Measurements from ENCODE around the gene GALNT16.
"Not testable (repeated sequence)": the region's sequence is repeated elsewhere in the genome, so short reads cannot be mapped to it uniquely, and the experiment has no call there.

Gene GALNT16

DNA sequence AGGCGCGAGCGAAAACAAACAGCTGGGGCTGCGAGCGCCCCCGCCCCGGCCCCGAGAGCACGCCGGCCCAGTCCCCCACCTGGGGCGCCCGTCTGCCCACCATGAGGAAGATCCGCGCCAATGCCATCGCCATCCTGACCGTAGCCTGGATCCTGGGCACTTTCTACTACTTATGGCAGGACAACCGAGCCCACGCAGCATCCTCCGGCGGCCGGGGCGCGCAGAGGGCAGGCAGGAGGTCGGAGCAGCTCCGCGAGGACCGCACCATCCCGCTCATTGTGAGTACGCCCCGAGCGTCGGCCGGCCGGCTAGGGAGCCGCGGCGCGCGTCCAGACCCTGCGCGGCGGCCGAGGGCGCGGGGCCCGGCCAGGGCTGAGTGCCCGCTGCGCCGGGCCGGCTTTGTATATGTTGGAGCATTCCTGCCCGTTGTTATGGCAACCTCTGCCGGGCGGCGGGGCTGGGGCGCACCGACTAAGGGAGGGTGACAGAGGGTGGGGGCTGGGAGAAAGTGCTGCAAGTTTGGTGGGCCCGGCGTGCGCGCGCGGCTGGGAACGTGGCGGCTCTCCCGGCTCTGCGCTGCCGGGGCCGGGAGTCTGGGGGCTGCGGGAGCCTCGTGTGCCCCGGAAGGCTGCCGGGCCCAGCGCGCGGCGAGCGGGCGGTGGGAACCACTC, 367 bp downstream of the GALNT16 start:
- no peak for DNase-seq (ENCODE audit: low read depth)

DNA sequence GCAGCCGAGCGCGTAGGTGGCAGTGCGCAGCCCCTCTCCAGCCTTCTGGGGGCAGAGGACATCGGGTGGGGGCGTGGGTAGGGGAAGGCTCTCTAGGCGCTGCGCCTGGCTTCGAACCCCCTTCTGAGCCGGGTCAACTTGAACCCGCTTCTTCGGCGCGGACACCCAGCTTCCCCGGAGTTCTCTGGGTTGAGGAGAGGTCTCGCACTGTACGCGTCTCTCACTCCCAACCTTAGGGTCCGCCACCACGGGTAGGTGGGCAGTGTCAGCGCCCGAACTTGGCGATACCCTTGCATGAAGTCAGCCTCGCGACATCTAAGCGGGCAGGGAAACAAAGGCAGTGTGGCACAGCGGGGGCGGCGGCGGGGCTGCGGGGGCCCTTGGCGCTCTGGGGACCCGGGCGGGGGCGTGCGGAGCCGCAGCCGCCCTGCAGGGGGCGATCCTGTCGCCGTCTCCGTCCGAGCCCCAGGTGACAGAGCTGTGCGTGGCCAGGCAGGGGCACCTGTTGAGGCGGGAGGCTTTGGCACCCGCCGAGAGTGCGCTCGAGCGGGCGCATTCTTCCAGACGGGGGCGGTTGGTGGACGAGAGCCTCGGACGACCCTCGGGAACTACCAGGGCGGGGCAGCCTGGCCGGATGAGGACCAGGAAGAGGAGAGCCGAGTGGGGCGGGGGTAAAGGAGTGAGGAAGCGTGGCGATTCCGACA, 1.1 kb downstream of the GALNT16 start:
- peak; percentile 7 for DNase-seq (ENCODE audit: low read depth)

DNA sequence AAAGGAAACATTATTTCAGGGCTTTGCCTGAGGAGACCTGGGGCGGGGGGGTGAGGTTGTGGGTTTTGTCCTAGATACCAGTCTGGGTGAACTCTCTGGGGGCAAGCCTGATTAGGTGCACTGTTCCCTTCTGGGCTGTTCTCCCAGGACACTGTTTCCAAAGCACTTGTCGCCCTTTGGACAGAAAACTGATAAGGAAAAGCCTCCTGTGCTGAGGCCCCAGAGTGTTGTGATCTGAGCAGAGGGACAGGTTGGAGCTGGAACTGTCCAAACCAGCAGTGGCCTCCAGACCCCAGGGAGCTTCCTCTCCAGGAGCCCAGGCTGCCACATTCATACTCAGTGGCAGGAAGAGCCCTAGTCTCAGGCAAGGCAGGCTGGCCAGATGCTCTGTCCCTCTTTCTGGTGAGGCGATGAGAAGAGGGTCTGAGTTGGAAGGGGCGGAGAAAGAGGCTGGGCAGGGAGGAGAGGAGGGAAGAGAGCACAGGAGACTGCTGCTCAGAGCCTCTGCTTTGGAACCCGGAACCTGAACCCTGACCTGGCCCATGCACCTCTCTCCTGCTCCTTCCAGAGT, 1.9 kb downstream of the GALNT16 start:
- DNase-seq (ENCODE audit: low read depth): no peak

DNA sequence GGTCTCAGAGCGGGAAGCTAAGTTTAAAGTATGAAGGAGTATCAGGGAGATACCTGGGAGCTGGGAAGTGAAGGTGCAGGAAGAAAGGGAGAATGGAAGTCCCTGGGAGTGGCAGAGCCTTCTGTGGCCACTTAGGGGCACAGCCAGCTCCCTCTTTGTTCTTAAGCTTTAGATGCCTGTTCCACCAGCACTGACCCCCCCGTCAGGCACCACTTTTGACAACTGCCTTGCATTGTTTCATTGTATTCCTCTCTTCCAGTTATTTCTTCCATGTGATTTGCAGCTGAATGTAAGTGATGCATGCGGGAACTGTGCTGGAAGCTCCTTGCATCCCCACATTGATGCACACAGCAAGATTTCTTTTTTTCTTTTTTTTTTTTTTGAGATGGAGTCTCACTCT, 2.6 kb downstream of the GALNT16 start:
- DNase-seq (ENCODE audit: low read depth): no peak

DNA sequence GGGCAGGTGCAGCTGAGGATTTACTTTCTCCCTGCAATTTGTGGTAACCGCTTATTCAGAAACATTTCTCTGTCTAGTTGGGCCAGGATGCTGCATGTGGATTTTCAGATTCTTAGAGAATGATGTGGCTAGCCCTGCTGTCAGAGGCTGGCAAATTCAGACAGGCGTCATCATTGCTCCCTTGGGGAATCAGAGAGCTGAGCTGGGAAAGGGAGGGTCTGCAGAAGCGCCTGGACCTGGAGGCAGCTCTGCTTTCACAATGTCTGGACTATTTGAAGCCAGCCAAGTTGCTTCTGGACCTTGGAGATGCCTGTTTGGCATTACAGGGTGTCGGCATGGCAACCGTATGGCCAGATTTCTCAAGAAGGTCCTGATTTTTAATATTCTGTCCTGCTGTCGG, 3.4 kb downstream of the GALNT16 start:
- no peak for DNase-seq (ENCODE audit: low read depth)

DNA sequence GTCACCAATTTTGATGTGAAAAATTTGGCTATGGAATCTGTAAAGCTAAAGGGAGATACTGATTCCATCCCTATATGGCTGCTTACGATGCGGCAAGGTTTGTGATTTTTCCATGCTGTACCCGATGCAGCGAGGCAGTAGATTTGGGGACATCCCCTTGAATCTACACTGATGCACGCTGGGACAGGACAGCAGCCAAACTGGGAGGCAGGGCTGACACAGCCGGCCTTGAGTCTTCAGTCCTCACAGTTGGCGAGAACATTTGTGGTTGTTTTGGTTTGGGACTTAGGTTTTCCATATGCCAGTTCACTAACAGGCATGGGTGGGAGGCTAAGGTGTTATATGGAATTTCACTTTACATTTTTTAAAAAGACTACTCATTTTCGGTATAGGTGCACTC, 3.8 kb downstream of the GALNT16 start:
- DNase-seq (ENCODE audit: low read depth): no peak

DNA sequence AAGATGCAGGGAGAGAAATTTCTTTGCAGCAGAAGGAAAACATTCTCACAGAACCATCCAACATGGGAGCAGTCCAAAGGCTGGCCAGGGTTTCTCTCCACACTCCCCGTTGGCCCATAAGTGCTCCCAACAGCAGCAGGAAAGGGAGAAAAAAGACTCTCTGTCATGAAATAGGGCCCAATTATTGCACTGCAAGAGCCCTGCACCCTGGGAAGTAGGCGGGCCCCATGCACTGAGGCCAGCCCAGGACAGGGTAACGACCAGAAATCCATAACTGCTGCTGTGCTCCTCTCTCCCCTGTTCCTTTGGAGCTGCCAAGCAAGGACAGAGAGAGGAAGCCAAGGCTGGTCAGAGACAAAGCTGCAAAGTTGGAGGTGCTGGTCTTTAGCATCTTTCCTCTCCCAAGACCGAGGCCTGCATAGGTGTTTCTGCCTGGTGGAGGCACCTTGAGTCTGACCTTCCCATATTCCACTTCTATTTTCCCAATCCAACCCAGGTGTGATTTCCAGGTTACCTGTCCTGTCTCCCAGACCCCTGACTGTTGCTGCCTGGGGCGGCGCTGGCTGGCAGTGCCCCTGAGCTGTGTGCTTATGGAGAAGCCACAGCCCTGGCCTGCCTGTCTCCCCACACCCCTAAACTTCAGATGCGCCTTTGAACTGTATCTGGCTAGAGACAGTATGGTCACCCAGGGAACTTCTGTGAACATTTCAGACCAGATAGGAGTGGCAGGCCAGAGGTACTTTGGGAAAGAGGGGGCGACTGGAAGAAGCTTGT, 6.8 kb downstream of the GALNT16 start:
- DNase-seq (ENCODE audit: low read depth): no peak

DNA sequence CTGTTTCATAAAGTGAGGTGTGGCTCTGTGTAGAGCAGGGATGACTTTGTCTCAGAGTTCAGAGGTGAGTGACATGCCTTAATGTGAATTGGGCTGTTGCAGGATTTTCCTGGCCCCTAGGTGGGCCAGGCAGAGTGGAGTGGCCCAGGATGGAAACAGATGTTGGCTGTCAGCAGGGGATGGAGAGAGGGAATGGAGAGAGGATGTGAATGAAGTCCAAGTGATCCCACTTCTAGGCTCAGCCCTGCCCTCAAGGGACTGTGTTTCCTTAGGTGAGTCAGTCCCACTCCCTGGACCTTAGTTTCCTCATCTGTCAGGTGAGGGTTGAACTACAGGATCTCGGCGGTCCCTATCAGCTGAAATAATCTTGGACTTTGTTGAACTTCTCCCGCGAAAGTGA, 7.5 kb downstream of the GALNT16 start:
- DNase-seq (ENCODE audit: low read depth): no peak

DNA sequence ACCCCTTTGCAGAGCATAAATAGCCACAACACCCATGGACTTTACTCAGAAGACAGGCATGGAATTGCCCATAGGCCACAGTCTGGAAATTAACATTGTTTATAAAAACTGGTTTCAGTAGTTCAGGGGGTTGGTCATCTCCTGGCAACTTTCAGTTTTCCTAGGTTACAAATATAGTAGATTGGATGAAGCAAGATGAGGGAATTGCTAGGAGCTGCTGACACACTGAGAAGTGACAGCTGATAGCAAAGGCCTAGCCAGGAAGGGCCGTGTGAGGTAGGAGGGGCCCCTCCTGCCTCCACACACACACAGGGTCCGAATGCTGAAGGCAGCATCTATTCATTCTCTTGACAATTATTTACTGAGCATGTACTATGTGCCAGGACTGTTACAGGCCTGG, 8.3 kb downstream of the GALNT16 start:
- DNase-seq (ENCODE audit: low read depth): no peak

DNA sequence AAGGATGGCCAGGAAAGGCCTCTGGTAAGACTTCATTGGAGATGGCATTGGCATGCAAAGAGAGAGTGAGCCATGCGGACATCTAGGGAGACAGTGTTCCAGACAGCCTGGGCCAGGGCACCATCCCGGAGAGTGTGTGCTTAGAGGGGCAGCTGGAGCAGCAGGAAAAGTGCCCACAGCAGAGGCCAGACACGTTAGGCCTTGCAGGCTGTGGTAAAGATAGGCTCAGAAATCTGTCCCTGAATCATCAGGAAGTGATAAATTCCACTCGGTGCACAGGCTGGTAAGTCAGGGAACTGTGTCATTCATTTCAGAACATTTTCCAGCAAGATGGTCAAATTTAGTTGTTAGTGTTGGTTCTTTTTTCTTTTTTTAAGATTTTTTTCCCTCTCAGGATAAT, 8.8 kb downstream of the GALNT16 start:
- DNase-seq (ENCODE audit: low read depth): no peak

DNA sequence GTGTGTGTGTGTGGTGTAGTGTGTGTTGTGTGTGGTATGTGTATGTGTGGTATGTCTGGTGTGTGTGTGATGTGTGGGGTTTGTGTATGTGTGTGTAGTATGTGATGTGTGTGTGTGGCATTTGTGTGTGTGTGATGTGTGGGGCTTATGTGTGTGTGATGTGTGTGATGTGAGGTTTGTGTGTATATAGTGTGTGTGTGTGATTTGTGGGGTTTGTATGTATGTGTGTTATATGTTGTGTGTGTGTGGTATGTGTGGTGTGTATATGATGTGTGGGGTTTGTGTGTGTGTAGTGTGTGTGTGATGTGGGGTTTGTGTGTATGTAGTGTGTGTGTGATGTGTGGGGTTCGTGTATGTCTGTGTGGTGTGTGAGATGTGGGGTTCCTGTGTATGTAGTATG, 9.4 kb downstream of the GALNT16 start:
- DNase-seq (ENCODE audit: low read depth): no peak

DNA sequence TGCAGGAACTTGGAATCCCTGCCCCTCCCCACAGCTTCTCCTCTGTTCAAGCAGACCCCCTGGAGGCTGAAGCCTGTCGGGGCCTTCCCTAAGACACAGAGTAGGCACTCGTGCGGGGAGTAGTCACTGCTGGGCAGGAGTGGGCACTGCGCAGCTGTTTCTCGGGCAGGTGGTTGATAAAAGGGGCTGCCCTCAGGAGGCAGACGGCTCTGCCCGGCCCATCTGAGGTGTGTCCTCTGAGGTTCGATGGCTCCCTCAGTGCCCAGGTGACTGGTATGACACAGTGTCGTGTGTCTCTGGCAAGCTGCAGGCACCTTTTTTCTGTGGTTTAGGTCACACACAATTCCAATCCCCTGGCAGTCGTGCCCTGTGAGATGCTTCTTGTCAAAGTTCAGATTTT, 10.1 kb downstream of the GALNT16 start:
- DNase-seq (ENCODE audit: low read depth): no peak

DNA sequence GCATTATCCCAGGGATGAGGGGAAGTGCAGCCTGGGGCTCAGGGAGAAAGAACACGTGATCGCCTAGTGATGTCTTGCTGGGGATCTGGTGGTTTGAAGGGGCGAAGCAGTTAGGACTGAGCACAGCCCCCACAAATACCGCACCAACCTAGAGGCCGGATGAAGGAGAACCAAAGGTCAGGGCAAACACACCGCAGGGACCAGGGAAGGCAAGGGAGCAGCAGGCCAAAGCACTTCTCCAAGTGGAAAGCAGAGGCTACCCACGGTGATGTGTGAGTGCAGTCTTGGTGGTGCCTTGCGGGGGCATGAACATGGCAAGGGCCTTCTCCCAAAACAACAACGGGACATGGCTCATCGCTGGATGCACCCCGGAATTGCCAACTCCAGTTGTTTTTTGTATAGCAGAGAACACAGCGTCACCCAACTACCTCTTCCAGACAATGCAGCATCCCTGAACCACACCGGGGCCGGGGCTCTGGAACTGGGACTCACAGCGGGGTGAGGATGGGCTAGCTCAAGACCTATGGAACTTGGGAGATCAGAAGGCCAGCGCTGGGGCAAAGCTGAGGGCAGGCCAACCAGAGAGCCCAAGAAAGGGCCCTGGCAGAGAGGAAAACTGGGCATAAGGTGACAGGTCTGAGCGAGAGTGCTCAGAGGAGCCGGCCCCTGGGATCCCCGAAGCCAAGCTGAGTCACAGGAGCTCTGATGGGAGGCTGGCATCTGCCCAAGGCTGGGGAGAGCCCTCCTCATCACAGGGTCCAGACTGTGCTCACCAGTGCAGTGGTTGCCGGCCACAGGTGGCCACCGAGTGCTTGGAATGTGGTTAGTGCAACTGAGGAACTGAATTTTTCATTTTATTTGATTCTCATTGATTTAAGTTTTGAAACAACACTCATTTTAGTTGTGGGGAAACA, 11.1 kb downstream of the GALNT16 start:
- DNase-seq (ENCODE audit: low read depth): no peak

DNA sequence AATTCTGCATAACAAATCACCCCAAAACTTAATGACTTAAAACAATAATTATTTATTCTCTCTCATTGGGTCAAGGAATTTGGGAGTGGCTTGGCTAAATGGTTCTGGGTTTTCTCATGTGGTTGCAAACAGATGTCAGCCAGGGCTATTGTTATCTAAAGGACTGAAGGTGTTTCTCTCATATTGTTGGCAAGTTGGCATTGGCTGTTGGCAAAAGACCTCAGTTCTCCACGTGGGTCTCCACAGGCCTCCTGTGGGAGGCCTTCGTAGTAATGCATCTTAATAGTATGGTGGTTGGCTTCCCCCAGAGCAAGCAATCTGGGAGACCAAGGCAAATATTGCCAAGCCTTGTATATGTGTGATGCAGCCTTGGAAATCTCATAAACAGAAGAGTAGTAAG, 14.4 kb downstream of the GALNT16 start:
- DNase-seq (ENCODE audit: low read depth): no peak

DNA sequence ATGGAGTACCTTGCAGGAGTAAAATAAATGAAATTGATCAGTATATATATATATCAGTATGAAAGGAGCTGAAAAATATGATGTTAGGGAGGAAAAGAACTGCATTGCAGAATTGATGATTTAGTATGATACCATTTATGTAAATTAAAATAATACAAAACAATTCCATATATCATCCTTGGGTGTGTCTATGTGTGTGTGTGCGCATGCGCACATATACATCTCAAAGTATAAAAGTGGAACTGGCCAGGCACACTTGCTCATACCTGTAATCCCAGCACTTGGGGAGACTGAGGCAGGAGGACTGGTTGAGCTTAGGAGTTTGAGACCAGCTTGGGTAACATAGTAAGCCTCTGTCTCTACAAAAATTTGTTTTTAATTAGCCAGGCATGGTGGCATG, 15.4 kb downstream of the GALNT16 start:
- no peak for DNase-seq (ENCODE audit: low read depth)

DNA sequence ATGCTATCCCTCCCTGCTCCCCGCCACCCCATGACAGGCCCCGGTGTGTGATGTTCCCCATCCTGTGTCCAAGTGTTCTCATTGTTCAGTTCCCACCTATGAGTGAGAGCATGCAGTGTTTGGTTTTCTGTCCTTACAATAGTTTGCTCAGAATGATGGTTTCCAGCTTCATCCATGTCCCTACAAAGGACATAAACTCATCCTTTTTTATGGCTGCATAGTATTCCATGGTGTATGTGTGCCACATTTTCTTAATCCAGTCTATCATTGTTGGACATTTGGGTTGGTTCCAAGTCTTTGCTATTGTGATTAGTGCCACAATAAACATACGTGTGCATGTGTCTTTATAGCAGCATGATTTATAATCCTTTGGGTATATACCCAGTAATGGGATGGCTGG, 17.4 kb downstream of the GALNT16 start:
- not testable (repeated sequence) for DNase-seq (ENCODE audit: low read depth)

DNA sequence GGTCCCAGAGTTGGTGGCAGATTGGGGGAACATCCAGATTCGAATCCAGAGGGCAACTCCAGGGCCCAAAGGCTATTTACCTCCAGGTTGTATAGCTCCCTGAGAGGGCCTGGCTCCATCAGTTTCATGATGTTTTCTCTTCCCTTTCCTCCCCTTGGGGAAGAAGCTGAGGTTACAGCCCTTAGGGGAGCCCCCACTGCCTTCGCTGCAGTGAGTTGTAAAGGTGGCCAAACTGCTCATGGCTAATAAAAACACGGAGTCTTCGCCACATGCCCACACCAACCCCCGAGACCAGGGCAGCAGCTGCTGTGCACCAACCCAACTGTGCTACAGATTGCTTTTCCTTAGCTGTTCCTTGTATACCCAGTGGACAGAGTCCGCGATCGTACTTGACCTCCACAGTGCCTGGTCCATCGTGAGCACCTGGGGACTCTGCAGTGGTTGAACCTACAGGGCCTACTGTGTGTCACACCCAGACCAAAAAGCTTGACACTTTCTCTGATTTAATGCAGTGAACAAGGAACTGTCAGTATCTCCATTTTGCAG, 20.9 kb downstream of the GALNT16 start:
- no peak for DNase-seq (ENCODE audit: low read depth)

DNA sequence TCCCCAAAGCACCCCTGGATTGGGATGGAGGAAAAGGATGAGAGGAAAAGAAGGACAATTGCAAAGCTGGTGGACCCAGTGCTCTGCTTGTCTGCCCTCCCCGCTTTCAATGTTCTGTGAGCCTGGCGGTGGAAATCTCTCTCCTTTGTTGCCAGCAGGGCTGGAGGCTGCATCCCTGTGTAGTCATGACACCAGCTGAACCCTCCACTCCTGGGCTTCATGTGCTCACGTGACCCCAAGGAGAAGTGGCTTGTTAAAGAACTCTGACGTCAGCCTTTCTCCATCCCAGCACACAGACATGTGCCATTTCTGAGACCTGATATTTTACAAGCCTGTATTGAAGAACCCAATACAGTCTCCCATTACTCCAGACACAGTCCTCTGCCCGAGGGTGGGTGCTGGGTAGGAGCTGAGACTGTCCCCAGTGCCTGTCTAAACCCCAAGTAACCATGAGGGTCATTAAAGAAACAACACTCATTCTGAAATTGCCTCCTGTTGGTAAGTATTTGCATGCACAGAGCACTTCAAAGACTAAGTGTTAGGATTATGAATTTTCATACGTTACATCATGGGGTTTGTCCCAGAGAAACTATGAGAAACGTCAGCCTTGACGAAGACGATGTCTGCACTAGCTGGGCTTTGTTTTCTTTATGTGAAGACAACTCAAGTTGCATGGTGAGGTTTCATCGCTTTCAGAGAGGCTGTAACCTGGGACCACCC, 21.7 kb downstream of the GALNT16 start:
- DNase-seq (ENCODE audit: low read depth): no peak

DNA sequence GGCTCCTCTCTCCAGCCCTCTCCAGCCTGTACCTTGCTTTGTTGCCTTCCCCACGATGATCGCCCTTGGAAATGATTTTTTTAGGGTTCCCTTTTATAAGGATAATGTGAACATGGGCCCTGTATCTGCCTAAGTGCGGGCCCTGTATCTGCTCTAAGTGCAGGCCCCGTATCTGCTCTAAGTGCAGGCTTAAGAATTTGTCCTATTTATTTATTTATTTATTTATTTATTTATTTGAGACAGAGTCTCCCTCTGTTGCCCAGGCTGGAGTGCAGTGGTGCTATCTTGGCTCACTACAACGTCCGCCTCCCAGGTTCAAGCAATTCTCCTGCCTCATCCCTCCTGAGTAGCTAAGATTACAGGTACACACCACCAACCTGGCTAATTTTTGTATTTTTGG, 22.5 kb downstream of the GALNT16 start:
- DNase-seq (ENCODE audit: low read depth): no peak

DNA sequence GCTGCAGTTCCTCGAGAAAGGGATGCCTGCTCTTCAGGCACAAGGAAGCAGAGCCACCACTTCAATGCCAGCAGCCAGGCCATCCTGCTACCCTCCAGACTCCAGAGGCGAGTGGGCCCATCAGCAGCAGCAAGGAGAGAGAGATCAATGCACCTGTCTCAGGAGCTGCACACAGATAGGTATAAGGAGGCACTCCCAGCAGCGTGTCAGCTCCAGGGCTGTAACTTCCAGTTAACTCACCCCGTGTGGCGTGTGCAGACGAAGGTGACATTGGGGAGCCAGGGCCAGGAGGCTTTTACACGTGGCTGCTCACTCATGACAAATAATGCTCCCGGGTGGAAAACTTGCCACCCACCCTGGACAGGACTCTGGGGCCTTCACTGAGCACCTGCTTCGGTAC, 24.2 kb downstream of the GALNT16 start:
- DNase-seq (ENCODE audit: low read depth): no peak
